Body of pancreas (tissue), 4 donors: ENCODE data around the gene ZFP36L2.

Experiments used
- POLR2A ChIP-seq, 3 donors: fragments of 450-650 bp; IDR thresholded peaks; one replicate each; pipeline ENCODE4 v1.6.1; 2016; ENCODE audit warnings: antibody characterized with exemption in 3 of 3, mild to moderate bottlenecking in 2 of 3
- TF ChIP-seq, protein P1 (sequence below), 7 experiments: fragments of 450-650 bp in 4 of 7; fragments of 200-600 bp in 3 of 7; sonication (generic) in 3 of 7; IDR thresholded peaks; one replicate each; pipeline ENCODE4 v1.5.1; 2016 to 2019; ENCODE audit warnings: antibody characterized with exemption in 7 of 7

DNA sequence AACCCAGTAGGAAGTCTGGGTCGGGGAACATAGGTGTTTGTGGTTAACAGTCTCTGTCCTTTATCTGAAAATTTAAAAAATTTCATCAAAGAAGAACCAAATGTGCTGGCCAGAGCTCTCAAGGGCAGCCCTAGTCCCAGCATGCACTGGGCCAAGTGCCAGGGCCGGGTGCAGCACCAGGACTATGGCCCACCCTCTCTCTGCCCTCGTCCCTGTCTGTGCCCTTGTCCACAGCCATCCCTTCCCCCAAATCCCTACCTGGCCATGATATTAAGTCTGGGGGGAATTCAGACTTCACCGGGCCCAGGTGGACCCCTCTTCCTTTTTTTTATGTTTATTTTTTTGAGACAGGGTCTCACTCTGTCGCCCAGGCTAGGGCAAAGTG is 14.4 kb upstream of the ZFP36L2 start:
- TF ChIP-seq, protein P1, sequence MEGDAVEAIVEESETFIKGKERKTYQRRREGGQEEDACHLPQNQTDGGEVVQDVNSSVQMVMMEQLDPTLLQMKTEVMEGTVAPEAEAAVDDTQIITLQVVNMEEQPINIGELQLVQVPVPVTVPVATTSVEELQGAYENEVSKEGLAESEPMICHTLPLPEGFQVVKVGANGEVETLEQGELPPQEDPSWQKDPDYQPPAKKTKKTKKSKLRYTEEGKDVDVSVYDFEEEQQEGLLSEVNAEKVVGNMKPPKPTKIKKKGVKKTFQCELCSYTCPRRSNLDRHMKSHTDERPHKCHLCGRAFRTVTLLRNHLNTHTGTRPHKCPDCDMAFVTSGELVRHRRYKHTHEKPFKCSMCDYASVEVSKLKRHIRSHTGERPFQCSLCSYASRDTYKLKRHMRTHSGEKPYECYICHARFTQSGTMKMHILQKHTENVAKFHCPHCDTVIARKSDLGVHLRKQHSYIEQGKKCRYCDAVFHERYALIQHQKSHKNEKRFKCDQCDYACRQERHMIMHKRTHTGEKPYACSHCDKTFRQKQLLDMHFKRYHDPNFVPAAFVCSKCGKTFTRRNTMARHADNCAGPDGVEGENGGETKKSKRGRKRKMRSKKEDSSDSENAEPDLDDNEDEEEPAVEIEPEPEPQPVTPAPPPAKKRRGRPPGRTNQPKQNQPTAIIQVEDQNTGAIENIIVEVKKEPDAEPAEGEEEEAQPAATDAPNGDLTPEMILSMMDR (IDR thresholded peaks at IDR 0.05) = no peak
- TF ChIP-seq POLR2A (IDR thresholded peaks at IDR 0.05) = no peak
